Mononuclear cell (primary cell): ENCODE data around the gene F13A1. TPM values are rescaled to one million over a fixed set of nuclear protein-coding genes. Genes with fewer than 3 reads are reported as not detected.

ENCODE experiments used
- H3K27me3 ChIP-seq: 2 replicates; pipeline ENCODE4 v1.6.0; 2011; ENCODE audit warnings: low read length, control low read depth; ENCODE audit not compliant: insufficient read depth
- H3K4me1 ChIP-seq: 2 replicates; pipeline ENCODE4 v1.5.1; 2011; ENCODE audit warnings: mild to moderate bottlenecking, low read length, control low read depth; ENCODE audit not compliant: insufficient read depth
- H3K4me3 ChIP-seq: 2 replicates; pipeline ENCODE4 v1.5.1; 2011; ENCODE audit warnings: mild to moderate bottlenecking, low read length, moderate library complexity
- H3K9me3 ChIP-seq: 2 replicates; pipeline ENCODE4 v1.5.1; 2011; ENCODE audit warnings: low read depth, mild to moderate bottlenecking, control low read depth, low read length
- total RNA-seq: library from RNA; depleted of rRNA; stranded (reverse); fragments of >200 nt; gene quantifications from one replicate; pipeline ENCODE4 v1.2.3, GENCODE V29; 2012

F13A1 gene
- total RNA-seq, 1 donor, result 158 TPM

- Histone ChIP-seq H3K4me3 (no peak overlapping the region), H3K4me1 (no peaks in the 10 kb centered on the region), H3K27me3 (no peaks in the 10 kb centered on the region), H3K9me3 (no peaks in the 10 kb centered on the region)
These were observed 80.6 kb downstream of the F13A1 start for GRCh38 chr6:6239598-6240581.

- H3K4me3 ChIP-seq, result no peak overlapping the region
- H3K4me1 ChIP-seq, result no peaks in the 10 kb centered on the region
- no peaks in the 10 kb centered on the region for H3K9me3 ChIP-seq
- no peaks in the 10 kb centered on the region for H3K27me3 ChIP-seq
These were observed 83.6 kb downstream of the F13A1 start for GRCh38 chr6:6236730-6237469.

- Histone ChIP-seq H3K4me3 (no peak overlapping the region), H3K4me1 (no peaks in the 10 kb centered on the region), H3K9me3 (no peaks in the 10 kb centered on the region), H3K27me3 (no peaks in the 10 kb centered on the region)
These were observed 84.7 kb downstream of the F13A1 start for GRCh38 chr6:6235786-6236185.

- Histone ChIP-seq H3K9me3 (no peaks in the 10 kb centered on the region), H3K27me3 (no peaks in the 10 kb centered on the region), H3K4me1 (no peaks in the 10 kb centered on the region), H3K4me3 (no peak overlapping the region)
These were observed 85.5 kb downstream of the F13A1 start for GRCh38 chr6:6234963-6235362.

GRCh38 chr6:6230286-6230685, 90.2 kb downstream of the F13A1 start:
- Histone ChIP-seq H3K4me1 (no peaks in the 10 kb centered on the region), H3K27me3 (no peaks in the 10 kb centered on the region), H3K4me3 (no peak overlapping the region), H3K9me3 (no peaks in the 10 kb centered on the region)

GRCh38 chr6:6227896-6228295, 92.6 kb downstream of the F13A1 start:
- Histone ChIP-seq H3K27me3 (no peaks in the 10 kb centered on the region), H3K4me3 (no peak overlapping the region), H3K4me1 (no peaks in the 10 kb centered on the region), H3K9me3 (no peaks in the 10 kb centered on the region)

GRCh38 chr6:6225885-6226529, 94.5 kb downstream of the F13A1 start:
- Histone ChIP-seq H3K4me3 (no peak overlapping the region), H3K4me1 (no peaks in the 10 kb centered on the region), H3K9me3 (no peaks in the 10 kb centered on the region), H3K27me3 (no peaks in the 10 kb centered on the region)

- H3K9me3 ChIP-seq, result no peaks in the 10 kb centered on the region
- no peak overlapping the region for H3K4me3 ChIP-seq
- H3K27me3 ChIP-seq, result no peaks in the 10 kb centered on the region
- H3K4me1 ChIP-seq, result no peaks in the 10 kb centered on the region
These were observed 95.5 kb downstream of the F13A1 start for GRCh38 chr6:6224933-6225486.

GRCh38 chr6:6221787-6222535, 98.5 kb downstream of the F13A1 start:
- Histone ChIP-seq H3K4me1 (no peaks in the 10 kb centered on the region), H3K27me3 (no peaks in the 10 kb centered on the region), H3K9me3 (no peaks in the 10 kb centered on the region), H3K4me3 (no peak overlapping the region)

GRCh38 chr6:6220718-6221117, 99.7 kb downstream of the F13A1 start:
- Histone ChIP-seq H3K4me1 (no peaks in the 10 kb centered on the region), H3K27me3 (no peaks in the 10 kb centered on the region), H3K9me3 (no peaks in the 10 kb centered on the region), H3K4me3 (no peak overlapping the region)

GRCh38 chr6:6219716-6220115, 100.7 kb downstream of the F13A1 start:
- no peaks in the 10 kb centered on the region for H3K27me3 ChIP-seq
- H3K4me3 ChIP-seq, result no peak overlapping the region
- no peaks in the 10 kb centered on the region for H3K9me3 ChIP-seq
- no peaks in the 10 kb centered on the region for H3K4me1 ChIP-seq

- Histone ChIP-seq H3K4me3 (no peak overlapping the region), H3K9me3 (no peaks in the 10 kb centered on the region), H3K4me1 (no peaks in the 10 kb centered on the region), H3K27me3 (no peaks in the 10 kb centered on the region)
These were observed 101.7 kb downstream of the F13A1 start for GRCh38 chr6:6218759-6219085.

GRCh38 chr6:6217855-6218758, 102.4 kb downstream of the F13A1 start:
- no peaks in the 10 kb centered on the region for H3K27me3 ChIP-seq
- no peaks in the 10 kb centered on the region for H3K4me1 ChIP-seq
- no peaks in the 10 kb centered on the region for H3K9me3 ChIP-seq
- H3K4me3 ChIP-seq, result no peak overlapping the region

GRCh38 chr6:6210994-6211393, 109.5 kb downstream of the F13A1 start:
- Histone ChIP-seq H3K4me1 (no peaks in the 10 kb centered on the region), H3K27me3 (no peaks in the 10 kb centered on the region), H3K9me3 (no peaks in the 10 kb centered on the region), H3K4me3 (no peak overlapping the region)
